H1 (cell line): Measurements from ENCODE around the gene MFAP3. TPM values are rescaled to one million over a fixed set of nuclear protein-coding genes. Genes with fewer than 3 reads are reported as not detected.

ENCODE experiments used
- CBX8 ChIP-seq: fragments of 300-800, 300-1000 bp; sonication (generic); IDR thresholded peaks from 2 replicates; pipeline ENCODE4 v1.7.1; 2016; ENCODE audit warnings: low read depth, low read length, borderline replicate concordance
- CEBPB ChIP-seq: IDR thresholded peaks from 2 replicates; pipeline ENCODE4 v1.6.1; 2012; ENCODE audit warnings: low read depth, low read length
- EZH2 ChIP-seq: fragments of 200-600 bp; sonication (generic); IDR thresholded peaks from 2 replicates; pipeline ENCODE4 v1.7.1; 2012; ENCODE audit warnings: low read depth, mild to moderate bottlenecking, moderate library complexity, low read length, inconsistent platforms; ENCODE audit not compliant: severe bottlenecking
- JUND ChIP-seq: IDR thresholded peaks from 2 replicates; pipeline ENCODE4 v1.6.1; 2011; ENCODE audit warnings: mild to moderate bottlenecking, improper control_type of control experiment, low read length
- SP4 ChIP-seq: IDR thresholded peaks from 2 replicates; pipeline ENCODE4 v1.6.1; 2012; ENCODE audit warnings: low read length, inconsistent platforms
- polyA plus RNA-seq, 7 experiments: library from polyadenylated mRNA; depleted of rRNA in 3 of 7; stranded (reverse) in 5 of 7; unstranded in 2 of 7; fragments of >200 nt in 5 of 7; fragments of 200-250 nt in 2 of 7; gene quantifications; 1 replicate in 5 of 7; 2 replicates in 1 of 7; 4 replicates in 1 of 7; pipeline versions ENCODE4 v1.2.1 to v1.2.3, GENCODE V29; 2011 to 2013; ENCODE audit warnings: missing spikeins in 2 of 7, mixed read lengths in 2 of 7
- total RNA-seq: library from RNA; stranded (reverse); fragmentation: NEBNext Ultra II Directional; extraction: Animal tissue kit (Norgen Biotek cat#: 25700); gene quantifications from 2 replicates; pipeline ENCODE4 v1.2.1, GENCODE V29; 2021
- TF ChIP-seq, protein P1 (sequence below), 3 experiments: IDR thresholded peaks; 1 replicate in 2 of 3; 2 replicates in 1 of 3; pipeline versions ENCODE4 v1.5.1 to v1.6.1; 2011; ENCODE audit warnings: low read length in 3 of 3, mild to moderate bottlenecking in 3 of 3, inconsistent platforms in 2 of 3, low read depth in 1 of 3, moderate library complexity in 1 of 3; ENCODE audit not compliant: insufficient read depth in 1 of 3; ENCODE audit errors: control extremely low read depth in 1 of 3
- TF ChIP-seq, protein P2 (sequence below): fragments of 300-600 bp; sonication (generic); IDR thresholded peaks from 2 replicates; pipeline ENCODE4 v1.7.1; 2012; ENCODE audit warnings: low read length, moderate library complexity, mild to moderate bottlenecking, inconsistent platforms; ENCODE audit not compliant: insufficient replicate concordance

MFAP3 gene
- total and polyA plus RNA-seq, 2 of the 8 experiments (the other 6 are each of a cell fraction or from before 2014, with no cell fraction given), result 13.7 to 27.0 TPM

DNA sequence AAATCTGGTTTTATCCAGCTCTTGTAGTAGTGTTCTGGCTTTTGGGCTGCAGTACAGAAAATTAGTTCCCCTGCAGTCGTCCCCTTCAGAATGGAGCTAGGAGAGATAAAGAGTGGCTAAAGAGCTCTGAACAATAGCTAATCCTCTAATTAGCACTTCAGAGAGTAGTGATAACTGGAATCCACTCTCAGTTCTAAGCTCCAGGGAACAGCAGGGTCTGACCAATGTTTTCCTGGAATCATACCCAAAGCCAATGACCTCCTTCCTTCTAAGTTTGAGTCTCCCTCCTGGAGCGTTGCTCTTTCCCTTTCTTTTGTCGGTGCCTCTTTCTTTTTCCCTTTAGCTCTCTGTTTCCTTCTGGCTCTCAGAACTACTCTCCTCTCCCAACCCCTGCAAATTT, 47.4 kb downstream of the MFAP3 start (continued):
- TF ChIP-seq, protein P1, sequence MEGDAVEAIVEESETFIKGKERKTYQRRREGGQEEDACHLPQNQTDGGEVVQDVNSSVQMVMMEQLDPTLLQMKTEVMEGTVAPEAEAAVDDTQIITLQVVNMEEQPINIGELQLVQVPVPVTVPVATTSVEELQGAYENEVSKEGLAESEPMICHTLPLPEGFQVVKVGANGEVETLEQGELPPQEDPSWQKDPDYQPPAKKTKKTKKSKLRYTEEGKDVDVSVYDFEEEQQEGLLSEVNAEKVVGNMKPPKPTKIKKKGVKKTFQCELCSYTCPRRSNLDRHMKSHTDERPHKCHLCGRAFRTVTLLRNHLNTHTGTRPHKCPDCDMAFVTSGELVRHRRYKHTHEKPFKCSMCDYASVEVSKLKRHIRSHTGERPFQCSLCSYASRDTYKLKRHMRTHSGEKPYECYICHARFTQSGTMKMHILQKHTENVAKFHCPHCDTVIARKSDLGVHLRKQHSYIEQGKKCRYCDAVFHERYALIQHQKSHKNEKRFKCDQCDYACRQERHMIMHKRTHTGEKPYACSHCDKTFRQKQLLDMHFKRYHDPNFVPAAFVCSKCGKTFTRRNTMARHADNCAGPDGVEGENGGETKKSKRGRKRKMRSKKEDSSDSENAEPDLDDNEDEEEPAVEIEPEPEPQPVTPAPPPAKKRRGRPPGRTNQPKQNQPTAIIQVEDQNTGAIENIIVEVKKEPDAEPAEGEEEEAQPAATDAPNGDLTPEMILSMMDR (IDR thresholded peaks at IDR 0.05; ENCODE audit: control extremely low read depth in 1 of 3, insufficient read depth in 1 of 3, low read depth in 1 of 3, low read length in 3 of 3), result no peak
- no peak for TF ChIP-seq JUND
- TF ChIP-seq EZH2, result no peak
- TF ChIP-seq CEBPB, result no peak
- no peak for TF ChIP-seq SP4
- TF ChIP-seq CBX8, result no peak
- TF ChIP-seq, protein P2, sequence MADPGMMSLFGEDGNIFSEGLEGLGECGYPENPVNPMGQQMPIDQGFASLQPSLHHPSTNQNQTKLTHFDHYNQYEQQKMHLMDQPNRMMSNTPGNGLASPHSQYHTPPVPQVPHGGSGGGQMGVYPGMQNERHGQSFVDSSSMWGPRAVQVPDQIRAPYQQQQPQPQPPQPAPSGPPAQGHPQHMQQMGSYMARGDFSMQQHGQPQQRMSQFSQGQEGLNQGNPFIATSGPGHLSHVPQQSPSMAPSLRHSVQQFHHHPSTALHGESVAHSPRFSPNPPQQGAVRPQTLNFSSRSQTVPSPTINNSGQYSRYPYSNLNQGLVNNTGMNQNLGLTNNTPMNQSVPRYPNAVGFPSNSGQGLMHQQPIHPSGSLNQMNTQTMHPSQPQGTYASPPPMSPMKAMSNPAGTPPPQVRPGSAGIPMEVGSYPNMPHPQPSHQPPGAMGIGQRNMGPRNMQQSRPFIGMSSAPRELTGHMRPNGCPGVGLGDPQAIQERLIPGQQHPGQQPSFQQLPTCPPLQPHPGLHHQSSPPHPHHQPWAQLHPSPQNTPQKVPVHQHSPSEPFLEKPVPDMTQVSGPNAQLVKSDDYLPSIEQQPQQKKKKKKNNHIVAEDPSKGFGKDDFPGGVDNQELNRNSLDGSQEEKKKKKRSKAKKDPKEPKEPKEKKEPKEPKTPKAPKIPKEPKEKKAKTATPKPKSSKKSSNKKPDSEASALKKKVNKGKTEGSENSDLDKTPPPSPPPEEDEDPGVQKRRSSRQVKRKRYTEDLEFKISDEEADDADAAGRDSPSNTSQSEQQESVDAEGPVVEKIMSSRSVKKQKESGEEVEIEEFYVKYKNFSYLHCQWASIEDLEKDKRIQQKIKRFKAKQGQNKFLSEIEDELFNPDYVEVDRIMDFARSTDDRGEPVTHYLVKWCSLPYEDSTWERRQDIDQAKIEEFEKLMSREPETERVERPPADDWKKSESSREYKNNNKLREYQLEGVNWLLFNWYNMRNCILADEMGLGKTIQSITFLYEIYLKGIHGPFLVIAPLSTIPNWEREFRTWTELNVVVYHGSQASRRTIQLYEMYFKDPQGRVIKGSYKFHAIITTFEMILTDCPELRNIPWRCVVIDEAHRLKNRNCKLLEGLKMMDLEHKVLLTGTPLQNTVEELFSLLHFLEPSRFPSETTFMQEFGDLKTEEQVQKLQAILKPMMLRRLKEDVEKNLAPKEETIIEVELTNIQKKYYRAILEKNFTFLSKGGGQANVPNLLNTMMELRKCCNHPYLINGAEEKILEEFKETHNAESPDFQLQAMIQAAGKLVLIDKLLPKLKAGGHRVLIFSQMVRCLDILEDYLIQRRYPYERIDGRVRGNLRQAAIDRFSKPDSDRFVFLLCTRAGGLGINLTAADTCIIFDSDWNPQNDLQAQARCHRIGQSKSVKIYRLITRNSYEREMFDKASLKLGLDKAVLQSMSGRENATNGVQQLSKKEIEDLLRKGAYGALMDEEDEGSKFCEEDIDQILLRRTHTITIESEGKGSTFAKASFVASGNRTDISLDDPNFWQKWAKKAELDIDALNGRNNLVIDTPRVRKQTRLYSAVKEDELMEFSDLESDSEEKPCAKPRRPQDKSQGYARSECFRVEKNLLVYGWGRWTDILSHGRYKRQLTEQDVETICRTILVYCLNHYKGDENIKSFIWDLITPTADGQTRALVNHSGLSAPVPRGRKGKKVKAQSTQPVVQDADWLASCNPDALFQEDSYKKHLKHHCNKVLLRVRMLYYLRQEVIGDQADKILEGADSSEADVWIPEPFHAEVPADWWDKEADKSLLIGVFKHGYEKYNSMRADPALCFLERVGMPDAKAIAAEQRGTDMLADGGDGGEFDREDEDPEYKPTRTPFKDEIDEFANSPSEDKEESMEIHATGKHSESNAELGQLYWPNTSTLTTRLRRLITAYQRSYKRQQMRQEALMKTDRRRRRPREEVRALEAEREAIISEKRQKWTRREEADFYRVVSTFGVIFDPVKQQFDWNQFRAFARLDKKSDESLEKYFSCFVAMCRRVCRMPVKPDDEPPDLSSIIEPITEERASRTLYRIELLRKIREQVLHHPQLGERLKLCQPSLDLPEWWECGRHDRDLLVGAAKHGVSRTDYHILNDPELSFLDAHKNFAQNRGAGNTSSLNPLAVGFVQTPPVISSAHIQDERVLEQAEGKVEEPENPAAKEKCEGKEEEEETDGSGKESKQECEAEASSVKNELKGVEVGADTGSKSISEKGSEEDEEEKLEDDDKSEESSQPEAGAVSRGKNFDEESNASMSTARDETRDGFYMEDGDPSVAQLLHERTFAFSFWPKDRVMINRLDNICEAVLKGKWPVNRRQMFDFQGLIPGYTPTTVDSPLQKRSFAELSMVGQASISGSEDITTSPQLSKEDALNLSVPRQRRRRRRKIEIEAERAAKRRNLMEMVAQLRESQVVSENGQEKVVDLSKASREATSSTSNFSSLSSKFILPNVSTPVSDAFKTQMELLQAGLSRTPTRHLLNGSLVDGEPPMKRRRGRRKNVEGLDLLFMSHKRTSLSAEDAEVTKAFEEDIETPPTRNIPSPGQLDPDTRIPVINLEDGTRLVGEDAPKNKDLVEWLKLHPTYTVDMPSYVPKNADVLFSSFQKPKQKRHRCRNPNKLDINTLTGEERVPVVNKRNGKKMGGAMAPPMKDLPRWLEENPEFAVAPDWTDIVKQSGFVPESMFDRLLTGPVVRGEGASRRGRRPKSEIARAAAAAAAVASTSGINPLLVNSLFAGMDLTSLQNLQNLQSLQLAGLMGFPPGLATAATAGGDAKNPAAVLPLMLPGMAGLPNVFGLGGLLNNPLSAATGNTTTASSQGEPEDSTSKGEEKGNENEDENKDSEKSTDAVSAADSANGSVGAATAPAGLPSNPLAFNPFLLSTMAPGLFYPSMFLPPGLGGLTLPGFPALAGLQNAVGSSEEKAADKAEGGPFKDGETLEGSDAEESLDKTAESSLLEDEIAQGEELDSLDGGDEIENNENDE, result no peak
